BE2C (cell line): ENCODE measurements around the gene NRXN3.

ENCODE experiments used
- DNase-seq: peaks from one replicate; pipeline ENCODE4 v3.0.0-alpha.2; 2020
- H3K27me3 ChIP-seq: fragments of 250-450 bp; sonication (Bioruptor Pico); 2 replicates; pipeline ENCODE4 v1.5.1; 2020; ENCODE audit warnings: mild to moderate bottlenecking
- H3K36me3 ChIP-seq: fragments of 250-450 bp; sonication (Bioruptor Pico); 2 replicates; pipeline ENCODE4 v1.5.1; 2020; ENCODE audit warnings: mild to moderate bottlenecking
- H3K4me1 ChIP-seq: fragments of 250-450 bp; sonication (Bioruptor Pico); 2 replicates; pipeline ENCODE4 v1.5.1; 2020
- H3K4me3 ChIP-seq: 2 replicates; pipeline ENCODE4 v1.5.1; 2011; ENCODE audit warnings: low read depth, low read length
- H3K9me3 ChIP-seq: fragments of 250-450 bp; sonication (Bioruptor Pico); 2 replicates; pipeline ENCODE4 v1.5.1; 2020
- CTCF ChIP-seq: IDR thresholded peaks from 2 replicates; pipeline ENCODE4 v1.5.1; 2012; ENCODE audit warnings: mild to moderate bottlenecking, low read depth, low read length

NRXN3 gene

GRCh38 chr14:78446807-78447206 lies 276.6 kb downstream of the NRXN3 start:
- no peak for DNase-seq
- Histone ChIP-seq H3K27me3 (no peaks in the 10 kb centered on the region), H3K9me3 (no peaks in the 10 kb centered on the region), H3K4me1 (no peaks in the 10 kb centered on the region), H3K4me3 (no peak overlapping the region), H3K36me3 (no peaks in the 10 kb centered on the region)
- TF ChIP-seq CTCF, result no peak

GRCh38 chr14:78448164-78449094 lies 278.3 kb downstream of the NRXN3 start:
- H3K4me3 ChIP-seq, result no peak overlapping the region
- peak; percentile 50 for DNase-seq
- H3K36me3 ChIP-seq, result no peaks in the 10 kb centered on the region
- H3K9me3 ChIP-seq, result no peaks in the 10 kb centered on the region
- peak; percentile 81 for TF ChIP-seq CTCF
- H3K4me1 ChIP-seq, result no peaks in the 10 kb centered on the region
- no peaks in the 10 kb centered on the region for H3K27me3 ChIP-seq

- Histone ChIP-seq H3K4me3 (no peak overlapping the region), H3K27me3 (no peaks in the 10 kb centered on the region), H3K9me3 (no peaks in the 10 kb centered on the region), H3K4me1 (no peaks in the 10 kb centered on the region), H3K36me3 (no peaks in the 10 kb centered on the region)
- no peak for TF ChIP-seq CTCF
- DNase-seq, result no peak
These were observed 280.6 kb downstream of the NRXN3 start for GRCh38 chr14:78450669-78451318.

- TF ChIP-seq CTCF, result no peak
- Histone ChIP-seq H3K4me3 (no peak overlapping the region), H3K9me3 (no peaks in the 10 kb centered on the region), H3K36me3 (no peaks in the 10 kb centered on the region), H3K4me1 (no peaks in the 10 kb centered on the region), H3K27me3 (no peaks in the 10 kb centered on the region)
- no peak for DNase-seq
These were observed 281.1 kb downstream of the NRXN3 start for GRCh38 chr14:78451319-78451695.

- no peaks in the 10 kb centered on the region for H3K4me1 ChIP-seq
- no peaks in the 10 kb centered on the region for H3K36me3 ChIP-seq
- no peaks in the 10 kb centered on the region for H3K9me3 ChIP-seq
- H3K4me3 ChIP-seq, result no peak overlapping the region
- no peaks in the 10 kb centered on the region for H3K27me3 ChIP-seq
- DNase-seq, result no peak
- TF ChIP-seq CTCF, result no peak
These were observed 285.8 kb downstream of the NRXN3 start for GRCh38 chr14:78455896-78456435.
